Activated B cell treated with CpG ODN at 0.5 μM for 24 hours (primary cell): ENCODE data around the gene ZSCAN10. TPM values are rescaled to one million over a fixed set of nuclear protein-coding genes. Genes with fewer than 3 reads are reported as not detected.
A peak's percentile ranks its signal among the peaks of the same experiment; 100 is the strongest.

Experiments
- ATAC-seq: fragments of 200-7000 bp; cut with Tn5 transposase; one replicate; pipeline ENCODE4 v1.10.0; 2021; ENCODE audit warnings: low read depth, mild to moderate bottlenecking, moderate library complexity
- CTCF ChIA-PET: fragments of 350-600 bp; sonication (Branson Sonifier 250); formaldehyde crosslinking; loops from one replicate; lab custom pipeline; 2021; ENCODE audit warnings: antibody characterized with exemption; lab: Charles Lee
- POLR2A ChIA-PET: fragments of 350-600 bp; sonication (Branson Sonifier 250); formaldehyde crosslinking; loops from one replicate; lab custom pipeline; 2021; ENCODE audit warnings: antibody characterized with exemption; lab: Charles Lee
- DNase-seq: peaks from one replicate; pipeline ENCODE4 v3.0.0; 2022
- H3K27ac Mint-ChIP-seq: one replicate; pipeline ENCODE4 v1.8.0; 2020; ENCODE audit warnings: mixed read lengths
- H3K27me3 Mint-ChIP-seq: one replicate; pipeline ENCODE4 v1.8.0; 2021; ENCODE audit warnings: mixed read lengths
- H3K36me3 Mint-ChIP-seq: one replicate; pipeline ENCODE4 v1.8.0; 2021; ENCODE audit warnings: low read depth, mixed read lengths
- H3K4me1 Mint-ChIP-seq: one replicate; pipeline ENCODE4 v1.8.0; 2021; ENCODE audit warnings: mixed read lengths
- H3K4me3 Mint-ChIP-seq: one replicate; pipeline ENCODE4 v1.8.0; 2020; ENCODE audit warnings: mild to moderate bottlenecking, mixed read lengths
- H3K9me3 Mint-ChIP-seq: one replicate; pipeline ENCODE4 v1.8.0; 2020; ENCODE audit warnings: mixed read lengths
- intact Hi-C: fragments of 100-400 bp; cut with micrococcal nuclease; formaldehyde crosslinking; loops from one replicate; pipeline ENCODE4 v1.15.1; 2024
- total RNA-seq: library from RNA; stranded (reverse); gene quantifications from 2 replicates; pipeline ENCODE4 v1.2.3, GENCODE V29; 2022
- TF ChIP-seq, protein P1 (sequence below): fragments of 200-600 bp; IDR thresholded peaks from one replicate; pipeline ENCODE4 v1.8.0; 2022; ENCODE audit warnings: antibody characterized with exemption, mild to moderate bottlenecking

The ZSCAN10 gene
- total RNA-seq, 1 donor from 2014 or later: not detected

DNA sequence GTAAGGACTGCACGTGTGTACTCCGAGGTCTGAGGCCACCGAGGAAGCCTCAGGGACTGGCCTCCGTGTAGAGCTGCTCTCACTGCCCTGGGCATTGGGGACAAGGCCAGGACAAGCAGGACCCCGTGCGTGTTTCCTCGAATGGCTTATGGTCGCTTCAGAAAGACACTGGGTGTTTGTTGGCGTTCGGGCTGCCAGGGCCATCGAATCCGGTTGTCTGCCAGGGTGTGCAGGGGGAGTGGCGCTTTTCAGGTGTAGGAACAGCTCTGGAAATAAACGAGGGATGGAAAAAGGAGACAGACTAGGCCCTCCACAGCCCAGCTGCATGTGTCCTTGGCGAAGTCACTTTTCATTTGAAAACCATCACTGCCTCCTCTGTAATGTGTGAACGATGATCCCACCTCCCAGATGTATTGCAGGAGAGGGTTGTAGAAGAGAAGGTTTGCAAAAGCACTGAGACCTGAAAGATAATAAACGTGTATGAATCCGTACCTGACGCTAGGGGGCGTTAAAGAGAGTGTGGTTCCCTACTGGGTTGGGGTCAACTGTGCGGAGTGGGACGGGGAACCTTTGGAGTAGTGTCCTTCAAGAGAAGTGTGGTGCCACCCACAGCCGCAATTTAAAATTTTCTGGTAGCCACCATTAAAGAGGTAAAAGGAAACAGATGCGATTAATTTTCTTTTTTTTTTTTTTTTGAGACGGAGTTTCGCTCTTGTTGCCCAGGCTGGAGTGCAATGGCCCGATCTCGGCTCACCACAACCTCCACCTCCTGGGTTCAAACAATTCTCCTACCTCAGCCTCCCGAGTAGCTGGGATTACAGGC lies 2.1 kb upstream of the ZSCAN10 start:
- no peak for ATAC-seq
- H3K4me1 Mint-ChIP-seq: peaks cover 33% of the 10 kb centered on the region
- DNase-seq: no peak
- ChIA-PET CTCF (interaction anchor here (1.7 to 1.8 kb wide), 2 partner anchors 23 to 27 kb away, joined by 5 to 13 read pairs; no protein-coding TSS in a partner anchor), POLR2A (interaction anchor here (0.7 to 2.9 kb wide), 7 partner anchors 26 to 405 kb away, joined by 3 to 16 read pairs (median 3); partner anchors contain the start of gene ZNF213)
- H3K4me3 Mint-ChIP-seq: peak overlapping the region; percentile 80
- intact Hi-C loops: loop anchor here (2.0 kb wide), 1 partner anchor 400 kb away; the partner anchor contains the start of gene CLUAP1
- no peaks in the 10 kb centered on the region for H3K27me3 Mint-ChIP-seq
- TF ChIP-seq, protein P1, sequence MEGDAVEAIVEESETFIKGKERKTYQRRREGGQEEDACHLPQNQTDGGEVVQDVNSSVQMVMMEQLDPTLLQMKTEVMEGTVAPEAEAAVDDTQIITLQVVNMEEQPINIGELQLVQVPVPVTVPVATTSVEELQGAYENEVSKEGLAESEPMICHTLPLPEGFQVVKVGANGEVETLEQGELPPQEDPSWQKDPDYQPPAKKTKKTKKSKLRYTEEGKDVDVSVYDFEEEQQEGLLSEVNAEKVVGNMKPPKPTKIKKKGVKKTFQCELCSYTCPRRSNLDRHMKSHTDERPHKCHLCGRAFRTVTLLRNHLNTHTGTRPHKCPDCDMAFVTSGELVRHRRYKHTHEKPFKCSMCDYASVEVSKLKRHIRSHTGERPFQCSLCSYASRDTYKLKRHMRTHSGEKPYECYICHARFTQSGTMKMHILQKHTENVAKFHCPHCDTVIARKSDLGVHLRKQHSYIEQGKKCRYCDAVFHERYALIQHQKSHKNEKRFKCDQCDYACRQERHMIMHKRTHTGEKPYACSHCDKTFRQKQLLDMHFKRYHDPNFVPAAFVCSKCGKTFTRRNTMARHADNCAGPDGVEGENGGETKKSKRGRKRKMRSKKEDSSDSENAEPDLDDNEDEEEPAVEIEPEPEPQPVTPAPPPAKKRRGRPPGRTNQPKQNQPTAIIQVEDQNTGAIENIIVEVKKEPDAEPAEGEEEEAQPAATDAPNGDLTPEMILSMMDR: no peak
- H3K9me3 Mint-ChIP-seq: no peaks in the 10 kb centered on the region
- peak overlapping the region; percentile 66 for H3K27ac Mint-ChIP-seq
- H3K36me3 Mint-ChIP-seq: no peaks in the 10 kb centered on the region

DNA sequence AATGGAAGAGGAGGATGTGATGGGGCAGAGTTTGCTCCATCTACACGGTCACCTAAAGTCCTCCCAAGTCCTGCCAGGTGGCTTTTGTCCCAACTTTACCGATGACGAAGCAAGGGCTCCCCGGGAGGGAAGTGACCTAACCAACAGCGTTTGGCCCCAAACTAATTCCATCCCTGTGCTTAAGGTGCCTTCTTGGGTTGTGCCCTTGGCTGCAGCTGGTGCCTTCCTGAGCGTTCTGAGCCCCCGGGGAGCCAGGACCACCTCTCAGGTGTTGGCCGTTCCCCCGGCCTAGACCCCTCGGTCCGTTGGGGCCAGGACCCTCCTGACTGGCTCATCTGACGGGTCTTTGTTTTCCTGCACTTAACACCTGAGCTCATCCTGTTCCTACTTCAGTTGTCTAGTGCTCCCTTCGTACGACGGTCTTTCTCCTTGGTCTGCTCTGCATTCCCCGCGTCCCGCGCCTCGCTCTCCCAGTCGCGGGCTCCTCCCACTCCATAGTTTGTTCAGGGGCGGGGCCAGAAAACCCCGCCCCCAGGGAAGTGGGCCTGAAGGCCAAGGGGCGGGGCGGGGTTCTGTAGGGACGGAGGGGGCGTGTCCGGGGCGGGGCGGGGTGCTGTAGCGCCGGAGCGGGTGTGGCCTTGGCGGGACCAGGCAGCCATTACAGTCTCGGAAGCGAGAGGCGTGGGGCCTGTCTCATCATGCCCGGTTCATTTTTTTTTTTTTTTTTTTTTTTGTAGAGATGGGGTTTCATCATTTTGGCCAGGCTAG lies 822 bp upstream of the ZSCAN10 start:
- H3K4me3 Mint-ChIP-seq: peak overlapping the region; percentile 79
- DNase-seq (peak; percentile 76), ATAC-seq (peak; percentile 85)
- ChIA-PET CTCF (interaction anchor here (1.2 to 1.3 kb wide), 2 partner anchors 29 to 31 kb away, joined by 3 to 8 read pairs; no protein-coding TSS in a partner anchor), POLR2A (interaction anchor here (0.7 to 4.9 kb wide), 8 partner anchors 29 to 847 kb away, joined by 3 to 34 read pairs (median 9); partner anchors contain the start of genes HCFC1R1, THOC6 and ZNF213)
- no peaks in the 10 kb centered on the region for H3K36me3 Mint-ChIP-seq
- no peaks in the 10 kb centered on the region for H3K9me3 Mint-ChIP-seq
- TF ChIP-seq, protein P1: no peak
- intact Hi-C loops: loop anchor here (1.0 to 5.0 kb wide), 4 partner anchors 29 to 401 kb away; partner anchors contain the start of genes CLUAP1, HCFC1R1, THOC6 and TNFRSF12A
- H3K27ac Mint-ChIP-seq: peak overlapping the region; percentile 32
- H3K27me3 Mint-ChIP-seq: no peaks in the 10 kb centered on the region
- H3K4me1 Mint-ChIP-seq: peaks cover 37% of the 10 kb centered on the region

DNA sequence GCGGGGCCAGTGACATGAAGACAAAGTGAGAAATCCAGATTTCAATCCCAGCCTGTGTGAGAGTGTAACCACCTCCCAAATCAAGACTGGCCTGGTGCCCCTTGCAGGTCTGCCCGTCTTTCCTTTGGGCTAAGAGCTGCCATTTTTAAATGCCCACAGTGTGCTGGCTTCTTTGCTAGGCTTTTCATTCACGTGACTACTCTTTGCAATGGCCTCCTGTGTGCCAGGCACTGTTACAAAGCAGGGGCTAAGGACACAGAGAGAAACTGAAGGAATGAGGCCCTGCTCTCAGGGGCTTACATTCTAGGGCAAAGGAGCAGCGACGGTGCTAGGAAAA lies 269 bp upstream of the ZSCAN10 start:
- no peak overlapping the region for H3K4me3 Mint-ChIP-seq

DNA sequence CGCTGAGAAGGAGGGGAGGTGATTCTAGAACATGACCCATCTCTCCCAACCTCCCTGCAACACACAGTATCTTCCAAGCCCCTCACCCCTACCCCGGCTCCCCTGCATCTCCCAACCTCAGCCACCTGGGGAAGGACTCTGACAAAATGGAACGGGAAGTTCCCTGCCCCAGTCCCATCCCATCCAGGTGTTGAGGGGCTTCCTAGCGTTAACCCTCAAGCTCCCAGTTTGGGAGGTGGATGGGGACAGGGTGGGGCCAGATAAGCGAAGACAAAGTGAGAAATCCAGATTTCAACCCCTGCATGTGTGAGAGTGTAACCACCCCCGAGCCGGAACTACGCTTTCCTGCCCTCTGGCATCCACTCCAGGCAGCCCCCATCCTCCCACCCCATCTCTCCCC lies 1.8 kb downstream of the ZSCAN10 start:
- ATAC-seq (no peak), DNase-seq (no peak)
- CTCF ChIA-PET: interaction anchor here (1.8 to 3.7 kb wide), 2 partner anchors 20 to 31 kb away, joined by 5 to 56 read pairs; no protein-coding TSS in a partner anchor
- H3K27me3 Mint-ChIP-seq: no peaks in the 10 kb centered on the region
- no peak overlapping the region for H3K4me3 Mint-ChIP-seq
- POLR2A ChIA-PET: interaction anchor here (1.9 to 4.9 kb wide), 5 partner anchors 9 to 38 kb away, joined by 8 to 34 read pairs (median 9); partner anchors contain the start of gene ZNF213
- peaks cover 35% of the 10 kb centered on the region for H3K4me1 Mint-ChIP-seq
- intact Hi-C loops: loop anchor here (2.0 to 5.0 kb wide), 2 partner anchors 38 to 75 kb away; partner anchors contain the start of genes HCFC1R1, THOC6 and TNFRSF12A
- TF ChIP-seq, protein P1: no peak
- H3K36me3 Mint-ChIP-seq: no peaks in the 10 kb centered on the region
- no peaks in the 10 kb centered on the region for H3K9me3 Mint-ChIP-seq
- no peak overlapping the region for H3K27ac Mint-ChIP-seq

More for the DNA sequence above, 269 bp upstream of the ZSCAN10 start:
- TF ChIP-seq, protein P1: no peak
- Mint-ChIP-seq H3K9me3 (no peaks in the 10 kb centered on the region), H3K36me3 (no peaks in the 10 kb centered on the region), H3K27ac (no peak overlapping the region), H3K27me3 (no peaks in the 10 kb centered on the region), H3K4me1 (peaks cover 42% of the 10 kb centered on the region)
- ATAC-seq (no peak), DNase-seq (no peak)
- ChIA-PET POLR2A (interaction anchor here (0.8 to 4.9 kb wide), 5 partner anchors 30 to 75 kb away, joined by 3 to 34 read pairs (median 9); partner anchors contain the start of genes HCFC1R1, THOC6 and ZNF213), CTCF (interaction anchor here (1.2 to 1.3 kb wide), 2 partner anchors 30 to 32 kb away, joined by 3 to 8 read pairs; no protein-coding TSS in a partner anchor)
- intact Hi-C loops: loop anchor here (5.0 kb wide), 1 partner anchor 77 kb away; the partner anchor contains the start of genes HCFC1R1, THOC6 and TNFRSF12A
